NCI-H1092 (cell line): ENCODE data around the gene ABLIM3.

Source experiments
- DNase-seq: peaks from one replicate; lab custom pipeline; 2025; lab: John Stamatoyannopoulos, UW

ABLIM3 gene

DNA sequence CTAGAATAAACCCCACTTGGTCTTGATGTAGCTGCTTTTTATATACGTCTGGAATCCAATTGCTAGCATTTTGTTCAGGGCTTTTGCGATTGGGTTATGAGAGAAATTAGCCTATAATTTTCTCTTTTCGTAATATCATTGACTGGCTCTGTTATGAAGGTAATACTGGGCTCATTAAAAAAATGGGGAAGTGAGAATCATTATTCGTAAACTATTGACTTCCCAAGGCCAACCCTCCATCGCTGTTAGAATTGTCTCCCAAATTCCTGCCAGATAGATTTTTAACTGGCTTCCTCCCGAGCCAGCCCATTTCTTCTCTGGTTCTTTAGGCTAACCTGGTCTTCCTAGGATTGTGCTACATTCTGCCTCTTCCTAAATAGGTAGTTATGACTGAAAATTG lies 168.1 kb downstream of the ABLIM3 start:
- DNase-seq, result no peak
